H1 (cell line): ENCODE measurements around the gene SQOR. TPM values are rescaled to one million over a fixed set of nuclear protein-coding genes. Genes with fewer than 3 reads are reported as not detected.

ENCODE experiments used
- CTCF ChIA-PET: fragments of 300-600 bp; sonication (Branson Sonifier 250); formaldehyde crosslinking; loops from one replicate; lab custom pipeline; 2021; ENCODE audit not compliant: partially characterized antibody; lab: Charles Lee
- POLR2A ChIA-PET: fragments of 300-600 bp; sonication (Branson Sonifier 250); formaldehyde crosslinking; loops from one replicate; lab custom pipeline; 2021; ENCODE audit warnings: inconsistent platforms; ENCODE audit not compliant: partially characterized antibody; lab: Charles Lee
- DNase-seq, 2 experiments: peaks; one replicate each; pipeline versions ENCODE4 v3.0.0 to v3.0.0-alpha.2; 2010 to 2022; ENCODE audit warnings: low spot score in 2 of 2, low read depth in 1 of 2, mixed read lengths in 1 of 2
- FAIRE-seq: peaks from 2 replicates; lab custom pipeline; 2011; peaks lifted over from hg19 to GRCh38; lab: Jason Lieb, UNC
- H2AFZ ChIP-seq: 2 replicates; pipeline ENCODE4 v1.8.1; 2012; ENCODE audit warnings: low read length, inconsistent platforms
- H2AK5ac ChIP-seq: 2 replicates; pipeline ENCODE4 v1.6.1; 2013; ENCODE audit warnings: low read depth, low read length
- H2BK120ac ChIP-seq: replicated peaks from 2 replicates; pipeline ENCODE3; 2013; ENCODE audit warnings: low read depth, low read length, inconsistent platforms
- H2BK12ac ChIP-seq: 2 replicates; pipeline ENCODE4 v1.6.1; 2013; ENCODE audit warnings: low read depth, low read length
- H2BK15ac ChIP-seq: 2 replicates; pipeline ENCODE4 v1.6.1; 2013; ENCODE audit warnings: low read length
- H2BK20ac ChIP-seq: 2 replicates; pipeline ENCODE4 v1.6.1; 2013; ENCODE audit warnings: low read length
- H2BK5ac ChIP-seq: 2 replicates; pipeline ENCODE4 v1.6.1; 2013; ENCODE audit warnings: low read depth, low read length
- H3K14ac ChIP-seq: 2 replicates; pipeline ENCODE4 v1.6.1; 2013; ENCODE audit warnings: inconsistent platforms; ENCODE audit not compliant: insufficient read length
- H3K18ac ChIP-seq: 2 replicates; pipeline ENCODE4 v1.6.1; 2013; ENCODE audit warnings: low read length; ENCODE audit errors: extremely low read depth
- H3K23ac ChIP-seq: 2 replicates; pipeline ENCODE4 v1.6.1; 2013; ENCODE audit warnings: inconsistent platforms; ENCODE audit not compliant: insufficient read length
- H3K23me2 ChIP-seq: 2 replicates; pipeline ENCODE4 v1.6.1; 2013; ENCODE audit warnings: low read depth, low read length
- H3K27ac ChIP-seq: 2 replicates; pipeline ENCODE4 v1.6.1; 2011; ENCODE audit warnings: low read depth, low read length, inconsistent platforms
- H3K27me3 ChIP-seq, 4 experiments: replicated peaks in 1 of 4; 1 replicate in 1 of 4; 2 replicates in 3 of 4; pipeline versions ENCODE4 v1.6.1 to v1.8.1; 2011 to 2013; ENCODE audit warnings: low read length in 3 of 4, mild to moderate bottlenecking in 3 of 4, inconsistent platforms in 2 of 4, mixed read lengths in 2 of 4, moderate library complexity in 1 of 4; ENCODE audit not compliant: control insufficient read depth in 3 of 4, insufficient read depth in 3 of 4; ENCODE audit errors: extremely low read depth in 1 of 4
- H3K36me3 ChIP-seq, 4 experiments: 2 replicates each; pipeline versions ENCODE4 v1.6.1 to v1.8.1; 2011 to 2013; ENCODE audit warnings: mild to moderate bottlenecking in 4 of 4, low read length in 3 of 4, moderate library complexity in 2 of 4, control low read depth in 1 of 4, inconsistent platforms in 1 of 4; ENCODE audit not compliant: insufficient read depth in 4 of 4, control insufficient read depth in 2 of 4
- H3K4ac ChIP-seq: replicated peaks from 2 replicates; pipeline ENCODE3; 2013; ENCODE audit warnings: low read length, low read depth, mixed read lengths, inconsistent platforms; ENCODE audit not compliant: insufficient read length
- H3K4me1 ChIP-seq, 4 experiments: replicated peaks in 1 of 4; 1 replicate in 1 of 4; 2 replicates in 3 of 4; pipeline versions ENCODE4 v1.6.1 to v1.8.1; 2011 to 2013; ENCODE audit warnings: low read length in 3 of 4, inconsistent platforms in 2 of 4, mixed read lengths in 1 of 4; ENCODE audit not compliant: insufficient read depth in 4 of 4, control insufficient read depth in 3 of 4
- H3K4me2 ChIP-seq, 2 experiments: 2 replicates each; pipeline versions ENCODE4 v1.6.1 to v1.8.1; 2011 to 2013; ENCODE audit warnings: low read depth in 2 of 2, low read length in 2 of 2, control low read depth in 1 of 2, inconsistent platforms in 1 of 2, mild to moderate bottlenecking in 1 of 2; ENCODE audit not compliant: insufficient read depth in 1 of 2
- H3K4me3 ChIP-seq, 4 experiments: fragments of 200-600, 300-600 bp in 1 of 4; sonication (generic), shearing (Covaris generic), sonication (Bioruptor Twin) in 1 of 4; 2 replicates each; pipeline versions ENCODE4 v1.5.1 to v1.8.1; 2011 to 2016; ENCODE audit warnings: low read length in 4 of 4, low read depth in 3 of 4, control low read depth in 2 of 4, inconsistent platforms in 2 of 4, mild to moderate bottlenecking in 2 of 4, mixed read lengths in 1 of 4, moderate library complexity in 1 of 4; ENCODE audit not compliant: insufficient read depth in 2 of 4; ENCODE audit errors: extremely low read depth in 1 of 4
- H3K56ac ChIP-seq: replicated peaks from 2 replicates; pipeline ENCODE3; 2013; ENCODE audit warnings: low read depth, mild to moderate bottlenecking, mixed read lengths, low read length, inconsistent platforms; ENCODE audit not compliant: insufficient read length
- H3K79me1 ChIP-seq: 2 replicates; pipeline ENCODE4 v1.6.1; 2013; ENCODE audit warnings: low read depth, low read length, control low read depth
- H3K79me2 ChIP-seq, 2 experiments: 2 replicates each; pipeline versions ENCODE4 v1.6.1 to v1.8.1; 2012 to 2013; ENCODE audit warnings: low read length in 2 of 2, mild to moderate bottlenecking in 2 of 2, inconsistent platforms in 1 of 2; ENCODE audit not compliant: insufficient read depth in 2 of 2, control insufficient read depth in 1 of 2
- H3K9ac ChIP-seq, 4 experiments: replicated peaks in 1 of 4; 1 replicate in 1 of 4; 2 replicates in 3 of 4; pipeline versions ENCODE4 v1.6.1 to v1.8.1; 2011 to 2013; ENCODE audit warnings: low read depth in 3 of 4, low read length in 3 of 4, control low read depth in 2 of 4, mild to moderate bottlenecking in 2 of 4, moderate library complexity in 2 of 4, inconsistent platforms in 1 of 4; ENCODE audit errors: extremely low read depth in 1 of 4
- H3K9me3 ChIP-seq, 2 experiments: 2 replicates each; pipeline versions ENCODE4 v1.6.1 to v1.8.1; 2012 to 2013; ENCODE audit warnings: mild to moderate bottlenecking in 2 of 2, moderate library complexity in 2 of 2, control low read depth in 1 of 2, inconsistent platforms in 1 of 2, low read depth in 1 of 2, low read length in 1 of 2, mixed read lengths in 1 of 2; ENCODE audit not compliant: insufficient read depth in 2 of 2
- H4K20me1 ChIP-seq, 2 experiments: replicated peaks in 1 of 2; 2 replicates each; pipeline versions ENCODE3 to v1.8.1; 2011 to 2013; ENCODE audit warnings: inconsistent platforms in 2 of 2, low read length in 2 of 2, mild to moderate bottlenecking in 1 of 2; ENCODE audit not compliant: insufficient read depth in 2 of 2, control insufficient read depth in 1 of 2
- H4K5ac ChIP-seq: 2 replicates; pipeline ENCODE4 v1.6.1; 2013; ENCODE audit warnings: low read length, low read depth, mixed read lengths, inconsistent platforms; ENCODE audit not compliant: insufficient read length
- H4K8ac ChIP-seq: 2 replicates; pipeline ENCODE4 v1.8.0; 2013; ENCODE audit warnings: mild to moderate bottlenecking, moderate library complexity, low read length, inconsistent platforms; ENCODE audit not compliant: insufficient read depth; ENCODE audit errors: extremely low read depth
- H4K91ac ChIP-seq: replicated peaks from 2 replicates; pipeline ENCODE3; 2013; ENCODE audit warnings: low read length, mixed read lengths, inconsistent platforms; ENCODE audit not compliant: insufficient read length
- WGBS, 2 experiments: shearing (Covaris generic) in 1 of 2; methylation state at CpG; one replicate each; pipeline versions ENCODE4 v1.1.6 to v1.1.7; 2013 to 2015; ENCODE audit warnings: low lambda C conversion rate in 2 of 2, mixed read lengths in 2 of 2, inconsistent platforms in 1 of 2, low coverage in 1 of 2, missing lambda C conversion rate in 1 of 2; ENCODE audit not compliant: insufficient replicate concordance in 2 of 2, insufficient coverage in 1 of 2, insufficient read length in 1 of 2; ENCODE audit errors: extremely low coverage in 1 of 2, missing lambda C conversion rate in 1 of 2; 5-methylcytosine and 5-hydroxymethylcytosine counted together
- polyA plus RNA-seq, 7 experiments: library from polyadenylated mRNA; depleted of rRNA in 3 of 7; stranded (reverse) in 5 of 7; unstranded in 2 of 7; fragments of >200 nt in 5 of 7; fragments of 200-250 nt in 2 of 7; gene quantifications; 1 replicate in 5 of 7; 2 replicates in 1 of 7; 4 replicates in 1 of 7; pipeline versions ENCODE4 v1.2.1 to v1.2.3, GENCODE V29; 2011 to 2013; ENCODE audit warnings: missing spikeins in 2 of 7, mixed read lengths in 2 of 7
- total RNA-seq: library from RNA; stranded (reverse); fragmentation: NEBNext Ultra II Directional; extraction: Animal tissue kit (Norgen Biotek cat#: 25700); gene quantifications from 2 replicates; pipeline ENCODE4 v1.2.1, GENCODE V29; 2021

Gene SQOR
- total and polyA plus RNA-seq, 2 of the 8 experiments (the other 6 are each of a cell fraction or from before 2014, with no cell fraction given): 0.20 to 0.22 TPM

GRCh38 chr15:45731343-45731742 lies 96.5 kb downstream of the SQOR start:
- CTCF ChIA-PET: interaction anchor here (0.8 to 2.6 kb wide), 7 partner anchors 8 to 95 kb away, joined by 3 to 7 read pairs (median 4); no protein-coding TSS in a partner anchor
- no peak for FAIRE-seq
- no peaks in the 10 kb centered on the region for H3K27me3 ChIP-seq

More at GRCh38 chr15:45731343-45731742, 96.5 kb downstream of the SQOR start:
- Histone ChIP-seq H3K56ac (no peak overlapping the region), H3K14ac (no peak overlapping the region), H2BK120ac (no peak overlapping the region), H3K27ac (no peak overlapping the region), H3K9ac (no peak overlapping the region), H3K23me2 (no peaks in the 10 kb centered on the region), H4K20me1 (no peaks in the 10 kb centered on the region), H3K79me1 (no peaks in the 10 kb centered on the region), H3K4ac (no peak overlapping the region), H4K91ac (no peak overlapping the region), H4K8ac (no peak overlapping the region), H3K18ac (no peak overlapping the region), H2BK15ac (no peak overlapping the region), H3K4me3 (no peak overlapping the region), H3K4me2 (no peak overlapping the region), H3K36me3 (no peaks in the 10 kb centered on the region), H3K4me1 (no peaks in the 10 kb centered on the region), H3K79me2 (no peaks in the 10 kb centered on the region), H2BK20ac (no peak overlapping the region), H2AK5ac (no peak overlapping the region), H3K9me3 (no peaks in the 10 kb centered on the region), H2BK12ac (no peak overlapping the region), H2BK5ac (no peak overlapping the region), H3K23ac (no peak overlapping the region), H2AFZ (no peak overlapping the region), H4K5ac (no peak overlapping the region)
- no peak for DNase-seq
- 85% methylated on average over 1 of the region's 1 CpG; no CpG with 5 or more reads in 1 of the 2 experiments for WGBS, 2 experiments
- POLR2A ChIA-PET: no interaction called here
